H1 (cell line): ENCODE results near the gene WNK2. TPM values are rescaled to one million over a fixed set of nuclear protein-coding genes. Genes with fewer than 3 reads are reported as not detected.

Source experiments
- CTCF ChIA-PET: fragments of 300-600 bp; sonication (Branson Sonifier 250); formaldehyde crosslinking; loops from one replicate; lab custom pipeline; 2021; ENCODE audit not compliant: partially characterized antibody; lab: Charles Lee
- POLR2A ChIA-PET: fragments of 300-600 bp; sonication (Branson Sonifier 250); formaldehyde crosslinking; loops from one replicate; lab custom pipeline; 2021; ENCODE audit warnings: inconsistent platforms; ENCODE audit not compliant: partially characterized antibody; lab: Charles Lee
- DNase-seq, 2 experiments: peaks; one replicate each; pipeline versions ENCODE4 v3.0.0 to v3.0.0-alpha.2; 2010 to 2022; ENCODE audit warnings: low spot score in 2 of 2, low read depth in 1 of 2, mixed read lengths in 1 of 2
- FAIRE-seq: peaks from 2 replicates; lab custom pipeline; 2011; peaks lifted over from hg19 to GRCh38; lab: Jason Lieb, UNC
- H2AFZ ChIP-seq: 2 replicates; pipeline ENCODE4 v1.8.1; 2012; ENCODE audit warnings: low read length, inconsistent platforms
- H2AK5ac ChIP-seq: 2 replicates; pipeline ENCODE4 v1.6.1; 2013; ENCODE audit warnings: low read depth, low read length
- H2BK120ac ChIP-seq: replicated peaks from 2 replicates; pipeline ENCODE3; 2013; ENCODE audit warnings: low read depth, low read length, inconsistent platforms
- H2BK12ac ChIP-seq: 2 replicates; pipeline ENCODE4 v1.6.1; 2013; ENCODE audit warnings: low read depth, low read length
- H2BK15ac ChIP-seq: 2 replicates; pipeline ENCODE4 v1.6.1; 2013; ENCODE audit warnings: low read length
- H2BK20ac ChIP-seq: 2 replicates; pipeline ENCODE4 v1.6.1; 2013; ENCODE audit warnings: low read length
- H2BK5ac ChIP-seq: 2 replicates; pipeline ENCODE4 v1.6.1; 2013; ENCODE audit warnings: low read depth, low read length
- H3K14ac ChIP-seq: 2 replicates; pipeline ENCODE4 v1.6.1; 2013; ENCODE audit warnings: inconsistent platforms; ENCODE audit not compliant: insufficient read length
- H3K18ac ChIP-seq: 2 replicates; pipeline ENCODE4 v1.6.1; 2013; ENCODE audit warnings: low read length; ENCODE audit errors: extremely low read depth
- H3K23ac ChIP-seq: 2 replicates; pipeline ENCODE4 v1.6.1; 2013; ENCODE audit warnings: inconsistent platforms; ENCODE audit not compliant: insufficient read length
- H3K23me2 ChIP-seq: 2 replicates; pipeline ENCODE4 v1.6.1; 2013; ENCODE audit warnings: low read depth, low read length
- H3K27ac ChIP-seq: 2 replicates; pipeline ENCODE4 v1.6.1; 2011; ENCODE audit warnings: low read depth, low read length, inconsistent platforms
- H3K27me3 ChIP-seq, 4 experiments: replicated peaks in 1 of 4; 1 replicate in 1 of 4; 2 replicates in 3 of 4; pipeline versions ENCODE4 v1.6.1 to v1.8.1; 2011 to 2013; ENCODE audit warnings: low read length in 3 of 4, mild to moderate bottlenecking in 3 of 4, inconsistent platforms in 2 of 4, mixed read lengths in 2 of 4, moderate library complexity in 1 of 4; ENCODE audit not compliant: control insufficient read depth in 3 of 4, insufficient read depth in 3 of 4; ENCODE audit errors: extremely low read depth in 1 of 4
- H3K36me3 ChIP-seq, 4 experiments: 2 replicates each; pipeline versions ENCODE4 v1.6.1 to v1.8.1; 2011 to 2013; ENCODE audit warnings: mild to moderate bottlenecking in 4 of 4, low read length in 3 of 4, moderate library complexity in 2 of 4, control low read depth in 1 of 4, inconsistent platforms in 1 of 4; ENCODE audit not compliant: insufficient read depth in 4 of 4, control insufficient read depth in 2 of 4
- H3K4ac ChIP-seq: replicated peaks from 2 replicates; pipeline ENCODE3; 2013; ENCODE audit warnings: low read length, low read depth, mixed read lengths, inconsistent platforms; ENCODE audit not compliant: insufficient read length
- H3K4me1 ChIP-seq, 4 experiments: replicated peaks in 1 of 4; 1 replicate in 1 of 4; 2 replicates in 3 of 4; pipeline versions ENCODE4 v1.6.1 to v1.8.1; 2011 to 2013; ENCODE audit warnings: low read length in 3 of 4, inconsistent platforms in 2 of 4, mixed read lengths in 1 of 4; ENCODE audit not compliant: insufficient read depth in 4 of 4, control insufficient read depth in 3 of 4
- H3K4me2 ChIP-seq, 2 experiments: 2 replicates each; pipeline versions ENCODE4 v1.6.1 to v1.8.1; 2011 to 2013; ENCODE audit warnings: low read depth in 2 of 2, low read length in 2 of 2, control low read depth in 1 of 2, inconsistent platforms in 1 of 2, mild to moderate bottlenecking in 1 of 2; ENCODE audit not compliant: insufficient read depth in 1 of 2
- H3K4me3 ChIP-seq, 4 experiments: fragments of 200-600, 300-600 bp in 1 of 4; sonication (generic), shearing (Covaris generic), sonication (Bioruptor Twin) in 1 of 4; 2 replicates each; pipeline versions ENCODE4 v1.5.1 to v1.8.1; 2011 to 2016; ENCODE audit warnings: low read length in 4 of 4, low read depth in 3 of 4, control low read depth in 2 of 4, inconsistent platforms in 2 of 4, mild to moderate bottlenecking in 2 of 4, mixed read lengths in 1 of 4, moderate library complexity in 1 of 4; ENCODE audit not compliant: insufficient read depth in 2 of 4; ENCODE audit errors: extremely low read depth in 1 of 4
- H3K56ac ChIP-seq: replicated peaks from 2 replicates; pipeline ENCODE3; 2013; ENCODE audit warnings: low read depth, mild to moderate bottlenecking, mixed read lengths, low read length, inconsistent platforms; ENCODE audit not compliant: insufficient read length
- H3K79me1 ChIP-seq: 2 replicates; pipeline ENCODE4 v1.6.1; 2013; ENCODE audit warnings: low read depth, low read length, control low read depth
- H3K79me2 ChIP-seq, 2 experiments: 2 replicates each; pipeline versions ENCODE4 v1.6.1 to v1.8.1; 2012 to 2013; ENCODE audit warnings: low read length in 2 of 2, mild to moderate bottlenecking in 2 of 2, inconsistent platforms in 1 of 2; ENCODE audit not compliant: insufficient read depth in 2 of 2, control insufficient read depth in 1 of 2
- H3K9ac ChIP-seq, 4 experiments: replicated peaks in 1 of 4; 1 replicate in 1 of 4; 2 replicates in 3 of 4; pipeline versions ENCODE4 v1.6.1 to v1.8.1; 2011 to 2013; ENCODE audit warnings: low read depth in 3 of 4, low read length in 3 of 4, control low read depth in 2 of 4, mild to moderate bottlenecking in 2 of 4, moderate library complexity in 2 of 4, inconsistent platforms in 1 of 4; ENCODE audit errors: extremely low read depth in 1 of 4
- H3K9me3 ChIP-seq, 2 experiments: 2 replicates each; pipeline versions ENCODE4 v1.6.1 to v1.8.1; 2012 to 2013; ENCODE audit warnings: mild to moderate bottlenecking in 2 of 2, moderate library complexity in 2 of 2, control low read depth in 1 of 2, inconsistent platforms in 1 of 2, low read depth in 1 of 2, low read length in 1 of 2, mixed read lengths in 1 of 2; ENCODE audit not compliant: insufficient read depth in 2 of 2
- H4K20me1 ChIP-seq, 2 experiments: replicated peaks in 1 of 2; 2 replicates each; pipeline versions ENCODE3 to v1.8.1; 2011 to 2013; ENCODE audit warnings: inconsistent platforms in 2 of 2, low read length in 2 of 2, mild to moderate bottlenecking in 1 of 2; ENCODE audit not compliant: insufficient read depth in 2 of 2, control insufficient read depth in 1 of 2
- H4K5ac ChIP-seq: 2 replicates; pipeline ENCODE4 v1.6.1; 2013; ENCODE audit warnings: low read length, low read depth, mixed read lengths, inconsistent platforms; ENCODE audit not compliant: insufficient read length
- H4K8ac ChIP-seq: 2 replicates; pipeline ENCODE4 v1.8.0; 2013; ENCODE audit warnings: mild to moderate bottlenecking, moderate library complexity, low read length, inconsistent platforms; ENCODE audit not compliant: insufficient read depth; ENCODE audit errors: extremely low read depth
- H4K91ac ChIP-seq: replicated peaks from 2 replicates; pipeline ENCODE3; 2013; ENCODE audit warnings: low read length, mixed read lengths, inconsistent platforms; ENCODE audit not compliant: insufficient read length
- CBX5 ChIP-seq: fragments of 300-800, 300-1000 bp; sonication (generic); IDR thresholded peaks from 2 replicates; pipeline ENCODE4 v1.7.1; 2016; ENCODE audit warnings: antibody characterized with exemption, low read length, low read depth
- CREB1 ChIP-seq: IDR thresholded peaks from 2 replicates; pipeline ENCODE4 v1.6.1; 2012; ENCODE audit warnings: inconsistent platforms
- GABPA ChIP-seq: IDR thresholded peaks from 2 replicates; pipeline ENCODE4 v1.6.1; 2011; ENCODE audit warnings: mild to moderate bottlenecking, low read length, moderate library complexity, borderline replicate concordance; ENCODE audit not compliant: insufficient read depth
- HDAC6 ChIP-seq: IDR thresholded peaks from one replicate; pipeline ENCODE4 v1.7.1; 2012; ENCODE audit warnings: low read depth, mild to moderate bottlenecking, inconsistent platforms, low read length, moderate library complexity
- KDM1A ChIP-seq: fragments of 200-600, 300-600 bp; sonication (generic); IDR thresholded peaks from 2 replicates; pipeline ENCODE4 v1.7.1; 2016; ENCODE audit warnings: mild to moderate bottlenecking, low read length, borderline replicate concordance
- KDM4A ChIP-seq: IDR thresholded peaks from one replicate; pipeline ENCODE4 v1.7.1; 2012; ENCODE audit warnings: low read depth, mild to moderate bottlenecking, moderate library complexity, low read length, inconsistent platforms; ENCODE audit not compliant: severe bottlenecking
- RBBP5 ChIP-seq: IDR thresholded peaks from 2 replicates; pipeline ENCODE4 v1.7.1; 2012; ENCODE audit warnings: low read depth, mild to moderate bottlenecking, inconsistent platforms, low read length, moderate library complexity, borderline replicate concordance
- SIX5 ChIP-seq: IDR thresholded peaks from 2 replicates; pipeline ENCODE4 v1.6.1; 2011; ENCODE audit warnings: mild to moderate bottlenecking, low read depth, low read length
- SP2 ChIP-seq: IDR thresholded peaks from 2 replicates; pipeline ENCODE4 v1.6.1; 2012; ENCODE audit warnings: mild to moderate bottlenecking, low read length, inconsistent platforms
- SUZ12 ChIP-seq: fragments of 200-600 bp; sonication (generic); IDR thresholded peaks from 2 replicates; pipeline ENCODE4 v1.6.1; 2012; ENCODE audit warnings: mild to moderate bottlenecking, inconsistent platforms, low read length, moderate library complexity, mixed read lengths
- YY1 ChIP-seq: IDR thresholded peaks from 2 replicates; pipeline ENCODE4 v1.6.1; 2011; ENCODE audit warnings: low read depth, mild to moderate bottlenecking, low read length
- ZNF274 ChIP-seq: IDR thresholded peaks from 2 replicates; pipeline ENCODE4 v1.7.0; 2012; ENCODE audit warnings: low read length, borderline replicate concordance; ENCODE audit errors: extremely low read depth
- WGBS, 2 experiments: shearing (Covaris generic) in 1 of 2; methylation state at CpG; one replicate each; pipeline versions ENCODE4 v1.1.6 to v1.1.7; 2013 to 2015; ENCODE audit warnings: low lambda C conversion rate in 2 of 2, mixed read lengths in 2 of 2, inconsistent platforms in 1 of 2, low coverage in 1 of 2, missing lambda C conversion rate in 1 of 2; ENCODE audit not compliant: insufficient replicate concordance in 2 of 2, insufficient coverage in 1 of 2, insufficient read length in 1 of 2; ENCODE audit errors: extremely low coverage in 1 of 2, missing lambda C conversion rate in 1 of 2; 5-methylcytosine and 5-hydroxymethylcytosine counted together
- polyA plus RNA-seq, 7 experiments: library from polyadenylated mRNA; depleted of rRNA in 3 of 7; stranded (reverse) in 5 of 7; unstranded in 2 of 7; fragments of >200 nt in 5 of 7; fragments of 200-250 nt in 2 of 7; gene quantifications; 1 replicate in 5 of 7; 2 replicates in 1 of 7; 4 replicates in 1 of 7; pipeline versions ENCODE4 v1.2.1 to v1.2.3, GENCODE V29; 2011 to 2013; ENCODE audit warnings: missing spikeins in 2 of 7, mixed read lengths in 2 of 7
- total RNA-seq: library from RNA; stranded (reverse); fragmentation: NEBNext Ultra II Directional; extraction: Animal tissue kit (Norgen Biotek cat#: 25700); gene quantifications from 2 replicates; pipeline ENCODE4 v1.2.1, GENCODE V29; 2021

WNK2 gene
- total and polyA plus RNA-seq, 2 of the 8 experiments (the other 6 are each of a cell fraction or from before 2014, with no cell fraction given), result 12.0 to 87.2 TPM

DNA sequence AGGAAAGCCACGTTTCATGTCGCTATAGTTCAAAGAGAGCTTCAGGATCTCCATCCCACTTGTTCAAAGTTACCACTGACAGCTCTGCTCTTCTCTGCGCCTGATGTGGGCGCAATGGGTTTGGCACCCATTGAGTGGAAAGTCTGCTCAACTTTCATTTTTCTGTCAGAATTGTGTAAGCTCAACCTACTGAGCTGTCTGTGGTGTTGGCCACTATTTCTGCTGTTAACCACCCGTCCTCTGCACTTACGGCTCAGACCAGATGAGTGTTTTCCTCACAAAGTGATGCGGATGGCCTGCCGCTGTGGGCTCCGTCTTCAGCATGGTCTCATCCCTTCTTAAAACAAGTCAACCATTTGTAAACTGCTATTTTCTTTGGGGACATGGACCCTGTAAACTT is 131.2 kb downstream of the WNK2 start:
- Histone ChIP-seq H3K9ac (no peak overlapping the region), H2AFZ (no peak overlapping the region), H2AK5ac (no peak overlapping the region), H2BK12ac (no peak overlapping the region), H3K36me3 (peaks cover 0 to 17% (median 5%) of the 10 kb centered on the region in 4 experiments; a peak in 3 of 8 replicates), H3K18ac (no peak overlapping the region), H3K4ac (no peak overlapping the region), H3K56ac (no peak overlapping the region), H4K20me1 (no peaks in the 10 kb centered on the region), H3K79me1 (no peaks in the 10 kb centered on the region), H2BK5ac (no peak overlapping the region), H3K23ac (no peak overlapping the region), H3K14ac (no peak overlapping the region), H4K5ac (no peak overlapping the region), H2BK15ac (no peak overlapping the region), H3K79me2 (no peaks in the 10 kb centered on the region), H2BK20ac (no peak overlapping the region), H2BK120ac (no peak overlapping the region), H3K4me2 (no peak overlapping the region), H3K4me1 (no peaks in the 10 kb centered on the region), H3K27ac (no peak overlapping the region), H3K9me3 (peaks cover 26 to 48% of the 10 kb centered on the region in 2 experiments), H3K23me2 (no peaks in the 10 kb centered on the region; the same call in 1 of the 2 replicates), H4K91ac (no peak overlapping the region), H3K27me3 (no peaks in the 10 kb centered on the region), H4K8ac (no peak overlapping the region), H3K4me3 (no peak overlapping the region)
- WGBS, 2 experiments, result 96% methylated on average over 9 of the region's 9 CpGs; no CpG with 5 or more reads in 1 of the 2 experiments
- ChIA-PET CTCF (interaction anchor here (0.6 to 2.0 kb wide), 6 partner anchors 10 to 206 kb away, joined by 3 to 10 read pairs (median 4); no protein-coding TSS in a partner anchor), POLR2A (no interaction called here)
- FAIRE-seq (no peak), DNase-seq (no peak)
- TF ChIP-seq KDM4A, result no peak
- TF ChIP-seq GABPA, result no peak
- TF ChIP-seq CBX5, result no peak
- TF ChIP-seq ZNF274, result no peak
- no peak for TF ChIP-seq SUZ12
- no peak for TF ChIP-seq SIX5
- TF ChIP-seq SP2, result no peak
- no peak for TF ChIP-seq HDAC6
- no peak for TF ChIP-seq YY1
- TF ChIP-seq CREB1, result no peak
- TF ChIP-seq KDM1A, result no peak
- TF ChIP-seq RBBP5, result no peak
